ENCODE data around the gene SP5.
"Not testable (repeated sequence)": the region's sequence is repeated elsewhere in the genome, so short reads cannot be mapped to it uniquely, and the experiment has no call there.

The SP5 gene

DNA sequence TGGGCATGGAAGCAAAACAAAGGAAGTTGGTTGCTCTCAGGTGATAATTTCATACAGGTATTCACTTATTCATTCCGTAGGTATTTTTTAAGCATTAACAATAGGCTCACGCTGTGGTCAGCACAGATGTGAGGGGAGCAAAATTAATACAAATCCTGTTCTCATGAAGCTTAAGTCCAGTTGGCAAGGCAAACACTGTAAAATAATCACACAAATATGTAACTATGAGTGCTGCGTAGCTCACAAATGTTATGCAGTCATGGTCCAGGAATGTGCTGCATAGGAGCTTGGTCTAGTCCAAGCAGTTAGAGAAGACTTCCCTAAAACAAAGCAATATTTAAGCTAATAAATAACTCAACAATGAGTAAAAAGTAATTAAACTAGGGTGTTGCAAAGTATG lies 23.9 kb downstream of the SP5 start:
- no peak for DNase-seq (ENCODE audit: low read depth in 2 of 2)

DNA sequence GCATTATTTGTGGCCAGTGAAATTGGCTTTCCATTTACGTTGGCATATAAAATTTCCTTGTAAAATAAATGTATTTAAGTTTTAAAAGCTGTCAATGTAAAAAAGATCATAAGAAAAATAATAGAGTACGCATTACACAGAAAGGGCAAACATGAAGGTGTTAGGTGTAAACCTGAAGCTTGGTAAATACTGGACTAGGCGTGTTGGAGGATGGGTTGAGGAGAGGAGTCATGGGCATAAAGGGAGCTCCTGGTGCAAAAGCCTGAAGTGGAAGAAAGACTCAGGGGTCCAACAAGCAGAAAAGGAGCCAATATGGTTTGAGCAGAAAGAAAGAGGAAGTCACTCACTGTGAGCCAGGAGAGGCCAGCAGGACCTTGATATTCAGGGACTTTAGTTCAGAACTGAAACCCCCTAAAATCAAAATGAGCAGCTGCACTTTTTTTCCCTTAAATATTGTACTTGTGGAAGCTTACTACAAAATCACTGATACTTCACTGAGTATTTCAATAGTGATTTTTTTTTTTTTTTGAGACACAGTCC lies 24.4 kb downstream of the SP5 start:
- DNase-seq (ENCODE audit: low read depth in 2 of 2): no peak

DNA sequence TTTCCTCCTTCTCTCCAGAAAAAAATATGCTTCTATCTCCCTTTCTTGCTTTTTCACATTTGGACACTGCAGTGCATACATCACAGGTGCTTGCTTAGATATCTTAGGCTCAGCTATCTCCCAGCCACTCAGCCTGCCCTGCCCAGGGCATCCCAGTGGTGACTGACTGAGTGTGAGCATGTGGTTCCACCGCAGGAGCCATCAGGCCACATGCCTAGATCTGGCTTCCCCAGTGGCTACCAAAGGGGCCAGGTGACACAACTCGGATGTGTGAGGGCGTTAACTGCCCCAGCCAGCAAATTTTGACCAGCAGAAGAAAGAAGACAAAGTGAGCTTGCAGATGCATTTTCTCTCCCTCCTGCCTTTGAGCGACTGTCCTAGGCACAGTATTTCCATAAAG lies 25.5 kb downstream of the SP5 start:
- DNase-seq (ENCODE audit: low read depth in 2 of 2): no peak

DNA sequence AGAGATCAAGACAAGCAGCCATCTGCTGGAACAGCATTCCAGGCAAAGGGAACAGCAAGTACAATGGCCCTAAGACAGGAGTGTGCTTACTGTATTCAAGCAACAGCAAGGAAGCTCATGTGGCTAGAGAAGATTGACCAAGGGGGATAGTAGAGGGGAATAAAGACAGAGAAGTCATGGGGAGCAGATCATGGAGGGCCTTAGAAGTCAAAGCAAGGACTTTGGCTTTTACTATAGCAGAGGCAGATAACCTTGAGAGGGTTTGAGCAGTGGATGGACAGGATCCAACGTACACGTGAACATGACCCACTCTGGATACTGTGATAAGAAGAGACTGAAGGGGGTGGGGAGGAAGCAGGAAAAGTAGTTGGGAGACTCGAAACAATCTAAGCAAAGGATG lies 26.9 kb downstream of the SP5 start:
- DNase-seq (ENCODE audit: low read depth in 2 of 2): no peak

DNA sequence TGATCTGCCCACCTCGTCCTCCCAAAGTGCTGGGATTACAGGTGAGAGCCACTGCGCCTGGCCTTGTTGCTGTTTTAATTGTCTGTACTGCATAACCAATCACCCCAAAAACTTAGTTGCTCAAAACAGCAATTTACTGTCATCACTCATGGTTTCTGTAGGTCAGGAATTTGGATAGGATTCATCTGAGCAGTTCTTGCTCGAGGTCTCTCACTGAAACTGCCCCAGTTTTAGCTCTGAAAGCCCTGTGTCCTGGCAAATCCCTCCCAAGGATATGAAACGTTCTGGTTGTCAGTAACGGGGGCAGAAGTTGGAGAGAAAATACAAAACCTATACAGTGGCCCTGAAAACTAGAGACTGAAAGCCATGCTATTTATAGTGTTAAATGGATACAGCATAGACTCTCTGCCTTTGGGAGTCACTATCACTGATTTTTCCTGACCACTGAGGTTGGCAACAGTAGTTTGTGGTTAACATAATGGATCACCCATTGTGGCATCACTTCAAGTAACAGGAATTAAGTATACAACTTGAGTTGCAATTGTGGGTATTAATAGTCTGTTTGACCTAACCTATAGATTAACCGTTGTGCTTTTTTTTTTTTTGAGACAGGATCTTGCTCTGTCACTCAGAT lies 27.9 kb downstream of the SP5 start:
- no peak for DNase-seq (ENCODE audit: low read depth in 2 of 2)

DNA sequence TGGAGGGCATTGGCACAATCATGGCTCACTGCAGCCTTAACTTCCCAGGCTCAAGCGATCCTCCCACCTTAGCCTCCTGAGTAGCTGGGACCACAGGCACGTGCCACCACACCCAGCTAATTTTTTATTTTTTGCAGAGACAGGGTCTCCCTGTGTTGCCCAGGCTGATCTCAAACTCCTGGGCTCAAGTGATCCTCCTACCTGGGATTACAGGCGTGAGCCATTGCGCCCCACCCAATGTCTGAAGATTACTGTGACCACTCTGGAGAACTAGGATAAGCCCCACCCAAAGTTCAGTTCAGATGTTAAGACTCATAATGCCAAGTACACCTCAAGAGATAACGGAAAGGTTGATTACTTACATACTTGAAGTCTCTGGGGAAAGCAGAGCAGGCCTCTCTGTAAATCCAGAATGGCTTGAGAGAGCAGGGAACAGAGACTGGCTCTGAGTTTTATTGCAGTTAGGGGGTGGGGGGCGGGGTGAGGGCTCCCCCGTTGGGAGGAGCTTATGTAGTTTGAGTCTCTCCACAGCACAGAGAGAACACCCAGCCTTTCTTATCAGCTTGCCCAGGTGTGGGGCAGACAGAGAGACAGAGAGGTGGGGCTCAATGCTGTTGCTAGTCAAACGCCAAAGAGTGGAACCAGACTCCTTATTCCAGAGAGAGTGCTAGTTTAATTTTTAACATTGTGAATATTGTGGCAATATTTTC lies 28.5 kb downstream of the SP5 start:
- DNase-seq (ENCODE audit: low read depth in 2 of 2): no peak

DNA sequence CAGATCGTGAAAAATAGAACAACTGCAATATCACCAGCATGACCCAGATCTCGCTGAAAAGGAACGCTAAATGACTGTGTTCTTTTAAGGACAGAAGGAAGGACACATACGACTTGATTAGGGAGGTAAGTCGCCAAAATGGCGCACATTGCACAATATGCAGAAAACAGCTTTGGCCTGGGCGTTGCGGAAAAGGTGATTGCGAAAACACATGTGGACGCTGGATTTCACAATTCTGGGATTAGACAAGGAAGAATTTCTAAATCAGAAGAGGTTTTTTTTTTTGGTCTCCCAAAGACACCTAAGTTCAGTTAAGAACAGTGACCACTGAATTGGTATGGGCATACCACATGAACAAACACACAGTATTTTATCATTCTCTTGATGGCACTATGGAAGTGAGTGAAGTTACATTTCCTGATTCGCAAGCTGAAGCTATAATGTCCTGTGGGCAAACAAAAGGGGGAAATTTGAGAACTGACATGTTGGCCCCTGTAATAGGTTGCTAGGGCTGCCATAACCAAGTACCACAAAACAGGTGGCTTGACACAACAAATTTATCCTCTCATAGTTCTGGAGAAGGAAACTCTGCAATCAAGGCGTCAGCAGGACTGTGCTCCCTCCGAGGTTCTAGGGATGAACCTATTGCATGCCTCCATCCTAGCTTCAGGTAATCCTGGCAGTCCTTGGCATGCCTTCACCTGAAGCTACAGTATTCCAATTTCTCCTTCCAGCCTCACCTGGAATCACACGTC lies 29.3 kb downstream of the SP5 start:
- no peak for DNase-seq (ENCODE audit: low read depth in 2 of 2)

DNA sequence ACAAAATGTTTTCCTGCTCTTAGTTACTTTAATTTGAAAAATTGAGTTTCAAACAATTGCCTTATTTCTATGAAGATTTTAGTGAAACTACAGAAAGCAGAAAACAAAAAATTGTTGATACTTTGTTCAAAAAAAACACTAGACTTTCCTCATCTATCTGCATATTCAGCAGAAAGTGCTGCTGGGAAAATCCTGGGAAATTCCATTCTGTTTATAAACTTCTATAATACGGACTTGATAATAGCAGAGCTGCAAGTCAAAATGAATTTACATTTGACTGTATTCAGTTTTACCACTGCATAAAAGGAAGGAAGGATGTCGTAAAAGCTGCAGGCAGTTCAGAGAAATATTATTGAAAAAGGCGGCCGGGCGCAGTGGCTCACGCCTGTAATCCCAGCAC lies 30.2 kb downstream of the SP5 start:
- no peak for DNase-seq (ENCODE audit: low read depth in 2 of 2)

DNA sequence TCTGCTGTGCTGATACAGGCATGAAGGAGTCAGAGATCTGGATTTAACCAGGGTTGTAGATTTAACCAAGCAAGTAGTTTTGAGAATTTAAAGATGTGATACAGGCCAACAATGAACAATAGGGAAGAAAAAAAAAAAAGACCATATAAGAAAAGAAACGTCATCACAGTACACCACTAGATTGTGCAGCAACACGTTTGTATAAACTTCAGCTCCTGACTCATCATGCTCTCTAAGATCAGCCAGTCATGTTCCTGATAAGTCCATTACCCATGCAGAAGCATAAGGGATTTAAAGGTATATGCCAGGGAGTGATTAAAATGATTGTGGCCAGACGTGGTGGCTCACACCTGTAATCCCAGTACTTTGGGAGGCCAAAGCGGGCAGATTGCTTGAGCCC lies 32.8 kb downstream of the SP5 start:
- no peak for DNase-seq (ENCODE audit: low read depth in 2 of 2)

DNA sequence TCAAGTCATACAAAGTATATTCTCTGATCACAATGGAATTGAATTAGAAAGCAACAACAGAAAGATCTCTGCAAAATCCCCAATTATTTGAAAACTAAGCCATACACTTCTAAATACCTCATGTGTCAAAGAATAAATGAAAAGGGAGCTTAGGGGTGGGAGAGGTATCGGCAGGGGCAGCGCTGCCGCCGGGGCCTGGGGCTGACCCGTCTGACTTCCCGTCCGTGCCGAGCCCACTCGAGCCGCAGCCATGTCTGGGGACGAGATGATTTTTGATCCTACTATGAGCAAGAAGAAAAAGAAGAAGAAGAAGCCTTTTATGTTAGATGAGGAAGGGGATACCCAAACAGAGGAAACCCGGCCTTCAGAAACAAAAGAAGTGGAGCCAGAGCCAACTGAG lies 36.4 kb downstream of the SP5 start:
- not testable (repeated sequence) for DNase-seq (ENCODE audit: low read depth in 2 of 2)

DNA sequence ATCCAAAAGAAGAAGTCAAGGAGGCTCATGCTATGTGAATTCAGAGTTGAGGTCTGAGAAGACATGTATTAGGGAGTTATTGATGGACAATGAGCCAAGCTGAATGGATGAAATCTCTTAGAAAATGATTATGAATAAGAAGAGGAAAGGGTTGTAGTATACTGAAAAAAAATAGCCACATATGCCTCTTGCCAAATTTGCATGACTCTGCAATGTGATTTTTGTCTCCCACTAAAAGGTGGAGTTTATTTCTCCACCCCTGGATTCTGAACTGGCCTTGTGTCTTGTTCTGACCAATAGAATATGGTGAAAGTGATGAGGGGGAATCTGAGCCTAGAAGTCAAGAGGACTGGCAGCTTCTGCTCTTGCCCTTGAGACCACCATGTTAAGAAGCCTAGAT lies 46.4 kb downstream of the SP5 start:
- no peak for DNase-seq (ENCODE audit: low read depth in 2 of 2)

DNA sequence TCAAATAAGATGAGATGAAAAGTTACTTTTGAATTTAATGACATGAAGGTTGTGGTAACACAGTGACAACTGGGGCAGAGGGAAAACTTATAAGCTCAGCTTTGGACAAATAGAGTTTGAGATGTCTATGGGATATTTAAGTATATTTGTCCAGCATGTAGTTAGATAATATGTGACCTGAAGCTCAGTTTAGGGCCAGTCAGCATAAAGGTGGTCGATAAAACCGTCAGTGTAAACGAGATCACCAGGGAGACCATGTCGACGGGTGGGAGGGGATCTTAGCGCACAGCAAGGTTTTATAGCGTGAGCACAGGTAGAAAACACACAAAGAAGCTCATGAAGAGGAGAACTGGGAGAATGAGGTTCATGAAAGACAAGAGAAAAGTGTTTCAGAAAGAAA lies 47.6 kb downstream of the SP5 start:
- no peak for DNase-seq (ENCODE audit: low read depth in 2 of 2)

DNA sequence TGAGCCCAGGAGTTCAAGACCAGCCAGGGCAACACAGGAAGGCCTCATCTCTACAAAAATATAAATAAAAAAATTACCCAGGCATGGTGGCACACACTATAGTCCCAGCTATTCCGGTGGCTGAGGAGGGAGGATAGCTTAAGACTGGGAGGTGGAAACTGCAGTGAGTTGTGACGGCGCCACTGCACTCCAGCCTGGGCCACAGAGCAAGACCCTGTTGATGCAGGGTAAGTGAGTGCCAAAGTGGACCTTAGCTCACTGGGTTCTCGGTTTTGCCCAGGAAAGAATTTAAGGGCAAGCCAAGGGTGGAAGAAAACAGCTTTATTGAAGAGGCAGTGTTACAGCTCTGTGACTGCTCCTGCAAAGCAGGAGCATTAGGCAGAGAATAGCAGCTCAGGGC lies 48.1 kb downstream of the SP5 start:
- no peak for DNase-seq (ENCODE audit: low read depth in 2 of 2)

DNA sequence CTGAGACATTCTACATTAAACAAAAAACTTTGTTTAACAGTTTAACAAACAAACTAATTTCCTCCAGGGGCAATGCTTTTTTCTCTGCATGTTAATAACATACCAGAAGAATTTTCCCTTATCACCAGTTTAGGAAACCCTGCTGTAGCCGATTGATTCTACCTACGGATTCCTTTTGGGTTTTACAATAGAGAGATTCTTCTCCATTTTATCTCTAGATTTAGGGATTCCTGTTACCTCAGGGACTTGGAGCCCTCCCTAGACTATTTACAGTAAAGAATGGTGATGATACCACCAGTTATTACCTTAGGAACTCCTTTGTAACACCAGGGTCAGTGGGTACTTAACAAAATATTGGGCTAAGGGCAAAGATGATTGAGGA lies 49.7 kb downstream of the SP5 start:
- no peak for DNase-seq (ENCODE audit: low read depth in 2 of 2)

DNA sequence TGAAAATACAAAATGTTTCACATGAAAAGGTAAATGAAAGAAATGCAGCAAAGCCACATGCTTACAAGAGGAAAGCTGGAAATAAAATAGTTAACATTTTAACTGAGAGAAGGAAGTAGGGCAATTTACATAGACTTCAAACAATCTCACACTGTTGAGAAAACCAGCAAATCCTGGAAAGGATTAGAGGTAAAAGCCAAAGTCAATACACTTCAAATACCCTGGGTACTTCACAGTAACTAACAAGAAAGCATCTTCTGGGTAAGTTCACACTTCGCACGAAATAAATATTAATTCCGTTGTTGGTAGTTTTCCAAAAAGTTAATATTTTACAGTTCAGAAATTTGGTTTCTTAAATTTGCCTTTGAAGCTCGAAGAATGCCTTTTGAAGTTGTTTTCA lies 51.6 kb downstream of the SP5 start:
- no peak for DNase-seq (ENCODE audit: low read depth in 2 of 2)
